Kidney epithelial cell (primary cell): ENCODE data around the gene ZBTB49. TPM values are rescaled to one million over a fixed set of nuclear protein-coding genes. Genes with fewer than 3 reads are reported as not detected.

Source experiments
- DNase-seq: peaks from one replicate; pipeline ENCODE4 v3.0.0-alpha.2; 2010; ENCODE audit warnings: low read depth
- H3K27me3 ChIP-seq: 2 replicates; pipeline ENCODE4 v1.6.0; 2011; ENCODE audit warnings: low read length; ENCODE audit not compliant: control insufficient read depth, insufficient read depth
- H3K36me3 ChIP-seq: 2 replicates; pipeline ENCODE4 v1.5.1; 2011; ENCODE audit warnings: low read length; ENCODE audit not compliant: control insufficient read depth, insufficient read depth
- H3K4me3 ChIP-seq: 2 replicates; pipeline ENCODE4 v1.5.1; 2011; ENCODE audit warnings: low read depth, mild to moderate bottlenecking, control low read depth, low read length
- CTCF ChIP-seq: IDR thresholded peaks from 2 replicates; pipeline ENCODE4 v1.5.1; 2011; ENCODE audit warnings: mild to moderate bottlenecking, moderate library complexity, low read length, control low read depth, inconsistent platforms; ENCODE audit not compliant: insufficient read depth, poor library complexity, severe bottlenecking
- total RNA-seq: library from RNA; depleted of rRNA; stranded (reverse); fragments of >200 nt; gene quantifications from 2 replicates; pipeline ENCODE4 v1.2.3, GENCODE V29; 2015

ZBTB49 gene
- total RNA-seq, 1 donor from 2014 or later, result 3.9 TPM

DNA sequence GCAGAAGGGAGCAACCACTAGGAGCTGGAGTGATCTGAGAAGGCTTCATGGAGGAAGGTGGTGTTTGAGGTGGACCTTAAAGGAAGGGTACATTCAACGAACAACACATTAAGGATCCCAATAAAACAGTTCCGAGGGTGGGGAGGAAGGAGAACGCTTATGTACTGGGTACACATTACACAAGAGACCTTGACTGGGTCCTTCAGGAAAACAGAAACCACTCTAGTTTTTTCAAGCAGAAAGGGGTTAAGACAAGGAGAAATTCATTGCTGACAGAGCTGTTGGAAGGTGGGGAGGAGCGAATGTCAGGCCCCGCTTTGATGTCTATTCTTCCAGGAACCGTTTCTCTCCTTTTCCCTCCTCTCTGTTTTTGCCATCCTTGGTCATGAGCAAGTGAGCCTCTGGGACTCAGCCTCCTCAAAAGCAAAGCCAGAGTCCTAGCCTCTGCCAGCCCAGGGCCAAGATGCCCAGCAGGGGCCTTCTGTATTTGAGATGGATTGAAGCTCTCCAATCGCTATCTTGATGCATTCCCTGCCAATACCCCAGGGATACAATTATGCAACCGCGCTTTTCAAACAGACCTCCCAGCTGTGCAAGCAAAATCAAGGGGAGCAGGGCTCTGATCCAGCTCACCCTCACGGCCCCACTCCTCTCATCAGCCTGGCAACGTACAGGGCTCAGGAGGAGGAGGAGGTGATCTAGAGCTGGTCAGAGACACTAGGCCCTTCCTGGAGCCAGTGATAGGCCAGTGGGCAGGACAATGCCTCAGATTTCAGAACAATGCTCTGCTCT lies 48.4 kb downstream of the ZBTB49 start:
- H3K27me3 ChIP-seq, result peaks cover under 1% of the 10 kb centered on the region
- no peaks in the 10 kb centered on the region for H3K36me3 ChIP-seq
- no peak for TF ChIP-seq CTCF
- H3K4me3 ChIP-seq, result no peak overlapping the region
- no peak for DNase-seq

DNA sequence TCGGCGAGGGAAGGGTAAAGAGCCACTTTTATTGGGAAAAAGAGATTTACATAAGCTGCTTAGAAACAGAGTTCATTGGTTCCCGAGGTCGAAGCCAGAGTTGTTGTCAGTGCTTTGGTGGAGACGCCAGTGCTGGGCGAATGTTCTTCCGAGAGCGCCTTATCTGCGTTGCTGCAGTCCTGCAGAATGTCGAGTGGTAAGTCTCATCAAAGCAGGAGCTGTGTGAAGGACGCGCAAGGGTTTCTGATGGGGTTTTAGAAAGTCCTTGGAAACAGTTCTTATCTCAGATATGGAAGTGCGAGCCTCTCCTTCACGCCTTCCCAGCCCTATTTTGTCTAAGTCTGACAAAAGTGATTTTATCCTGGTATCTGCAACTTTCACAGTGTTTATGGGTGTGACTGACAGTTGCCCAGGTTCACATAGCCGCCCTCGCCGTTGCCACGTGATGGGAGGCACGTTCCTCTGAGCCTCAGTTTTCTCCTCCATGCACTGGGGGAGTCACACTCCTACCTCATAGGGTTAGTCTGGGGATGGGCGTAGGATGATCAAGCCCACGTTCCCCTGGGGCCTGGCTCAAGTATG lies 49.5 kb downstream of the ZBTB49 start:
- Histone ChIP-seq H3K4me3 (no peak overlapping the region), H3K36me3 (no peaks in the 10 kb centered on the region), H3K27me3 (no peaks in the 10 kb centered on the region)
- TF ChIP-seq CTCF, result no peak
- no peak for DNase-seq

- no peak overlapping the region for H3K4me3 ChIP-seq
These were observed 52.0 kb downstream of the ZBTB49 start for GRCh38 chr4:4341861-4342650.

DNA sequence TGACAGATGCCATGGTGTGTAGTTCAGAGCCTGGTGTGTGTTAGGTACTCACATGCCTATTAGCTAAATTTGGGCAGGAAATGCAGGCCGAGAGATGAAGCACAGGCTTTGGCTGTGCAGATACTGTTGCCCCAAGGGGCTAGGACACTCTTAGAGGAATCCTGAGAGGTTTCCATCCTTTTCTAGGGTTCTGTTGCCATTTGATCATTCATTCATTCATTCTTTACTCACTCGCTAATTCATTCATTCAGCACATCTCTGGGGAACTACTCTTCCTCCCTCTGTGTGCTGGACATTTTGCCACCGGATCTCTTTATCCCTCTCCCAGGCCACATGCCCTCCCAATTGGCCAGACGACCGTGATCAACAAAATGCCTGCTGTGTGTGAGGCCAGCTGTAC lies 53.0 kb downstream of the ZBTB49 start:
- DNase-seq, result no peak
- Histone ChIP-seq H3K4me3 (no peak overlapping the region), H3K36me3 (no peaks in the 10 kb centered on the region), H3K27me3 (no peaks in the 10 kb centered on the region)
- TF ChIP-seq CTCF, result no peak

More at GRCh38 chr4:4341861-4342650, 52.0 kb downstream of the ZBTB49 start:
- Histone ChIP-seq H3K27me3 (no peaks in the 10 kb centered on the region), H3K36me3 (no peaks in the 10 kb centered on the region)
- TF ChIP-seq CTCF, result no peak
- no peak for DNase-seq

DNA sequence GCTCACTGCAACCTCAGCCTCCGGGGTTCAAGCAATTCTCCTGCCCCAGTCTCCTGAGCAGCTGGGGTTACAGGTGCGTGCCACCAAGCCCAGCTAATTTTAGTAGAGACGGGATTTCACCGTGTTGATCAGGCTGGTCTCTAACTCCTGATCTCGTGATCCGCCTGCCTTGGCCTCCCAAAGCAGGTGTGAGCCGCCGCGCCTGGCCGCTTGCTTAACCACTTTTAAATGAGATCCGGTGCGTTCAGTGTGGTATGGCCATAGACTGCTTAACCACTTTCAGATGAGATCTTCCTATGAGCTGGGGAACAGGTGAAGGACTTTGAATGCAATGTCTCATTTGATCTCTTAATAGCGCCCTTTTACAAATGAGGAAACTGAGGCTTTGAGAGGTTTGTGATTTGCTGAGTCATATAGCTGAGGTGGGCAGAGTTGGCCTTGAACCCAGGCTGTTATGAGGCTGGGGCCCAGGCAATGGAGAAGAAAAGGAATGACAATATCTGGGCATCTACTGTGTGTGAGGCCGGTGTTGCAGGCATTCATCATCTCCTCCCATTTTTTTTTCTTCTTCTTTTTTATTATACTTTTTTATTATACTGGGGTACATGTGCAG lies 55.0 kb downstream of the ZBTB49 start:
- no peaks in the 10 kb centered on the region for H3K27me3 ChIP-seq
- DNase-seq, result no peak
- no peaks in the 10 kb centered on the region for H3K36me3 ChIP-seq
- no peak for TF ChIP-seq CTCF
- no peak overlapping the region for H3K4me3 ChIP-seq
